ENCODE measurements around the gene AUH. TPM values are rescaled to one million over a fixed set of nuclear protein-coding genes. Genes with fewer than 3 reads are reported as not detected.

AUH gene
- total RNA-seq, 2 donors from 2014 or later: 58.0 to 76.1 TPM

GRCh38 chr9:91407580-91408318 lies 46.0 kb upstream of the AUH start:
- 87% methylated on average over 12 of the region's 12 CpGs for WGBS
- Histone ChIP-seq H3K9me3 (no peaks in the 10 kb centered on the region), H3K36me3 (peaks cover 0 to 5% of the 10 kb centered on the region in 2 donors), H3K4me1 (replicated peaks) (no peaks in the 10 kb centered on the region), H3K27ac (no peak overlapping the region), H3K27me3 (replicated peaks; ENCODE audit: insufficient read depth) (no peaks in the 10 kb centered on the region), H3K4me3 (no peak overlapping the region)
- DNase-seq (ENCODE audit: low spot score): no peak
- intact Hi-C loops (cut with DNase I): no loop called here
- TF ChIP-seq POLR2AphosphoS5 (IDR thresholded peaks at IDR 0.05): no peak
- no peak for TF ChIP-seq CTCF (IDR thresholded peaks at IDR 0.05)
- TF ChIP-seq POLR2A (IDR thresholded peaks at IDR 0.05): no peak

- no peak for DNase-seq (ENCODE audit: low spot score)
- Histone ChIP-seq H3K4me1 (replicated peaks) (no peaks in the 10 kb centered on the region), H3K36me3 (peaks cover 0 to 5% of the 10 kb centered on the region in 2 donors), H3K27ac (no peak overlapping the region), H3K4me3 (no peak overlapping the region), H3K9me3 (no peaks in the 10 kb centered on the region), H3K27me3 (replicated peaks; ENCODE audit: insufficient read depth) (no peaks in the 10 kb centered on the region)
- intact Hi-C loops (cut with DNase I): no loop called here
- WGBS: 95% methylated on average over 25 of the region's 25 CpGs
- TF ChIP-seq POLR2A (IDR thresholded peaks at IDR 0.05) (no peak), CTCF (IDR thresholded peaks at IDR 0.05) (no peak)
Measured at GRCh38 chr9:91405343-91406077, 43.8 kb upstream of the AUH start.

GRCh38 chr9:91403665-91404543 lies 42.2 kb upstream of the AUH start:
- no peak for DNase-seq (ENCODE audit: low spot score)
- whole genome bisulfite sequencing: 87% methylated on average over 14 of the region's 14 CpGs
- intact Hi-C loops (cut with DNase I): no loop called here

GRCh38 chr9:91398926-91399325 lies 37.2 kb upstream of the AUH start:
- WGBS: 90% methylated on average over 3 of the region's 3 CpGs
- Histone ChIP-seq H3K4me3 (no peak overlapping the region), H3K27ac (no peak overlapping the region), H3K36me3 (no peaks in the 10 kb centered on the region), H3K27me3 (replicated peaks; ENCODE audit: insufficient read depth) (no peaks in the 10 kb centered on the region), H3K4me1 (replicated peaks) (no peaks in the 10 kb centered on the region), H3K9me3 (no peaks in the 10 kb centered on the region)
- intact Hi-C loops (cut with DNase I): no loop called here
- TF ChIP-seq POLR2A (IDR thresholded peaks at IDR 0.05) (no peak), POLR2AphosphoS5 (IDR thresholded peaks at IDR 0.05) (no peak), CTCF (IDR thresholded peaks at IDR 0.05) (no peak)
- DNase-seq (ENCODE audit: low spot score): no peak

More at GRCh38 chr9:91403665-91404543, 42.2 kb upstream of the AUH start:
- H3K27me3 ChIP-seq (replicated peaks; ENCODE audit: insufficient read depth): no peaks in the 10 kb centered on the region
- no peak overlapping the region for H3K27ac ChIP-seq
- TF ChIP-seq CTCF (IDR thresholded peaks at IDR 0.05) (no peak), POLR2AphosphoS5 (IDR thresholded peaks at IDR 0.05) (no peak), POLR2A (IDR thresholded peaks at IDR 0.05) (no peak)
- no peak overlapping the region for H3K4me3 ChIP-seq
- H3K4me1 ChIP-seq (replicated peaks): no peaks in the 10 kb centered on the region
- H3K9me3 ChIP-seq: no peaks in the 10 kb centered on the region
- no peaks in the 10 kb centered on the region for H3K36me3 ChIP-seq
